B cell (primary cell): ENCODE results near the gene AGBL4.

Source experiments
- EZH2 ChIP-seq: IDR thresholded peaks from 2 replicates; pipeline ENCODE4 v1.6.1; 2012; ENCODE audit warnings: borderline replicate concordance, low read depth, mild to moderate bottlenecking, moderate library complexity, low read length; ENCODE audit not compliant: insufficient read depth, poor library complexity, severe bottlenecking
- TF ChIP-seq, protein P1 (sequence below): fragments of 200-600 bp; IDR thresholded peaks from one replicate; pipeline ENCODE4 v1.8.0; 2022; ENCODE audit warnings: antibody characterized with exemption, mild to moderate bottlenecking

DNA sequence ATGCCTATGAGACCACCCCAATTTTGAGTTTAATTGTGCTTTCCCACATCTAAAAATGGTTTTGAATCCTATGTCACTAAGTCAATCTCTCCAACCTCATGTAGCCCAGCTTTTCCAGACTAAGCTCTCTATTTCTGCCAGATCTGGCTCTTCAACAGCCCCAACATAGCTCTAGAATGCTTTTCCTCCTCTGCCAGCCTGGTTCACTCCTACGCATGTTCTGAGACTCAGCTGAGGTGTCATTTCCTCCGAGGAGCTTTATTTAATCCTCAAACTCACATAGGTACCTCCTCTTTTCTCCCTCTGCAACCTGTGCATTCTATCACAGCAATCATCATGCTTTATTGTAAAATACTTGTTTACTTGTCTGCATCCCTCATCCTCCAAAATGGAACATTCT is 729.2 kb downstream of the AGBL4 start:
- TF ChIP-seq, protein P1, sequence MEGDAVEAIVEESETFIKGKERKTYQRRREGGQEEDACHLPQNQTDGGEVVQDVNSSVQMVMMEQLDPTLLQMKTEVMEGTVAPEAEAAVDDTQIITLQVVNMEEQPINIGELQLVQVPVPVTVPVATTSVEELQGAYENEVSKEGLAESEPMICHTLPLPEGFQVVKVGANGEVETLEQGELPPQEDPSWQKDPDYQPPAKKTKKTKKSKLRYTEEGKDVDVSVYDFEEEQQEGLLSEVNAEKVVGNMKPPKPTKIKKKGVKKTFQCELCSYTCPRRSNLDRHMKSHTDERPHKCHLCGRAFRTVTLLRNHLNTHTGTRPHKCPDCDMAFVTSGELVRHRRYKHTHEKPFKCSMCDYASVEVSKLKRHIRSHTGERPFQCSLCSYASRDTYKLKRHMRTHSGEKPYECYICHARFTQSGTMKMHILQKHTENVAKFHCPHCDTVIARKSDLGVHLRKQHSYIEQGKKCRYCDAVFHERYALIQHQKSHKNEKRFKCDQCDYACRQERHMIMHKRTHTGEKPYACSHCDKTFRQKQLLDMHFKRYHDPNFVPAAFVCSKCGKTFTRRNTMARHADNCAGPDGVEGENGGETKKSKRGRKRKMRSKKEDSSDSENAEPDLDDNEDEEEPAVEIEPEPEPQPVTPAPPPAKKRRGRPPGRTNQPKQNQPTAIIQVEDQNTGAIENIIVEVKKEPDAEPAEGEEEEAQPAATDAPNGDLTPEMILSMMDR: no peak
- TF ChIP-seq EZH2: no peak
